DMS 273 (cell line): ENCODE data around the gene MIA3.
A peak's percentile ranks its signal among the peaks of the same experiment; 100 is the strongest.
"Not testable (repeated sequence)": the region's sequence is repeated elsewhere in the genome, so short reads cannot be mapped to it uniquely, and the experiment has no call there.

Experiments used
- DNase-seq: peaks from one replicate; lab custom pipeline; 2025; ENCODE audit not compliant: unreplicated experiment; lab: John Stamatoyannopoulos, UW

MIA3 gene

DNA sequence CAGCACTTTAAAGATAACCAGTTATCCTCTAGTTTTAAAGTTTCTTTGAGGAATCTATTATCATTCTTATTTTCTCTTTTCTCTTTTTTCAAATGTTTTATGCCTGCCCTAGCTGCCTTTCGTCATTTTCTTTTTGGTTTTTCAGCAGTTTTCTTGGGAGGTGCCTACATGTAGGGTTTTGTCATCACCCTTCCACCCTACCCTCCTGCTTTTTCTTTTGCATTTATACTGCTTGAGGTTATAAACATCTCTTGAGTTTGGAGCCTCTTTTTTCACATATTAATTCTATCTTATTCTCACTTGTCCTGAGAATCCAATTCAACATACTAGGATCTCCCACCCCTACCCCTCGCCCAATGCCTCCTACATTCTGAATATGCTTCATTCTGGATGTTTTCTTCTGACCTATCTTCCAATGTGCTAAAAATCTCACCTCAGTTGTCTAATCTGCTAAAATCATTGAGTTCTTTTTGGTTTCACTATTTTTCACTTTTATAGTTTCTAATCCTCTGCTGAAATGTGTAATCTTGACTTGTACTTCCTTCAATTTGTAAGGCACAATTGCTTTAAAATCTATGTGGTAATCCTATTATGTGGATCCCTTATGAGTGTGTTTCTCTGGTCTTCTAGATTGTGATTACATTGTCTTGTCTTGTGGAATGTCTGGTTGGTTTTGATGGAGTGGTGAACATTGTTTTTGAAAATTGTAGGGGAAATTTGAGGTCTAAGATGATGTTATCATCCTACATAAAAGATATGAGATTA, 38.7 kb downstream of the MIA3 start:
- no peak for DNase-seq

- DNase-seq, result no peak
These were observed 40.0 kb downstream of the MIA3 start for GRCh38 chr1:222657899-222658298.

DNA sequence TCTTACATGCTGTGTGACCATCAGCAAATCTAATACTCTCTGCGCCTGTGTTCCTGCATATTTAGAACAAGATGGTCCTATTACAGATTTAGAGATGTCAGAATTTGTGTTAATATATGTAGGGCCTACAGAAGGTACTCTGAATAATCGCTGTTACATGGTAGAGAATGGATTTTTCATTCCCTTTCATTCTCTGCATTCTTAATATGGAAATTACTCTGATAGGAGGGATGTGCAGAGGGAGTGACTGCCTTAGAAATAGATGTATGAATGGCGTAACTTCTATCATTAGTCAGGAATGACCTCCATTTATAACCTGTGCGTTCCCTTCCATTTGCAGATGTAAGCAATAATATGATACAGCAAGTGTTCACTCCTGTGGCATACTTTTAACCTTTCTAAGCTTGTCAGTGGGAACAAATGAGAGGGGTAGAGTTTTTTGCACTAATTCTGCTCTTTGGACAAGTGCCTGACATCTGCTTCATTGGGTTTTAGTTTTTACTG, 45.6 kb downstream of the MIA3 start:
- DNase-seq, result no peak

DNA sequence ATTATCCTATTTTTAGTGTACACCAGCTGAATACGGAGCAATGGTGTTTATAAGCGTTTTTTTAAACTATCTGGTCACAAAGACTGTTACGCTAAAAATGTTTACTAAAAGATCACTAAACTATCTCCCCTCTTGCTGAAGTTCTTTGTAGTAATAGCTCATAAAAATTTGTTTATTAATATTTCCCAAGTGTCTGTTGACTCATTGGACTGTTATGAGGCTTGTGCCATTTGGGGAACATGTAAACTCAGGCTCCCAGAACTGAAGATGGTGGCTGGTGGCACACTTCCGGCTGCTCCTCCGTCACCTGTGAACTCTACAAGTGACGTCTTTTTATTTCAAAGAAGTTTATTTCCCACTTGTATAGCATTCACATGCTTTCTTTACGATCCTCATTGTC, 48.1 kb downstream of the MIA3 start:
- DNase-seq, result no peak

DNA sequence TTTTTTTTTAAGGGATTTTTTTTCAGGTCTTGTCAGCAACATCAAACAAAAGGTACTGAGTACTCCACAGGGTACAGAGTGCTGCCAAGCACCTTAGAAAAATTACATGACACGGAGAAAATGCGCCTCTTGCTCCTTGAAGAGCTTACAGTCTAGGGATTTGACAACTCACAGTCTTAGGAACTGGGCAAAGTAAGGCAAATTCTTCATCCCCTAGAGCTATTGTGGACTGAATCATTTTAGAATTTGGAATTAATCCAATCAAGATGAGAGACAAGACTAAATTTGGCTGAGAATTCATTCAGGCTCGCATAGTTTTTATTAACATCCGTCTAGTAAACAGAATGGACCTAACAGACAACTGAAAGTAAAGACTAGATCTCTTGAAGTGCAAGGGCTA, 50.3 kb downstream of the MIA3 start:
- not testable (repeated sequence) for DNase-seq

GRCh38 chr1:222669107-222669506, 51.2 kb downstream of the MIA3 start:
- DNase-seq, result not testable (repeated sequence)

- DNase-seq, result no peak
These were observed 52.2 kb downstream of the MIA3 start for GRCh38 chr1:222670110-222670509.

DNA sequence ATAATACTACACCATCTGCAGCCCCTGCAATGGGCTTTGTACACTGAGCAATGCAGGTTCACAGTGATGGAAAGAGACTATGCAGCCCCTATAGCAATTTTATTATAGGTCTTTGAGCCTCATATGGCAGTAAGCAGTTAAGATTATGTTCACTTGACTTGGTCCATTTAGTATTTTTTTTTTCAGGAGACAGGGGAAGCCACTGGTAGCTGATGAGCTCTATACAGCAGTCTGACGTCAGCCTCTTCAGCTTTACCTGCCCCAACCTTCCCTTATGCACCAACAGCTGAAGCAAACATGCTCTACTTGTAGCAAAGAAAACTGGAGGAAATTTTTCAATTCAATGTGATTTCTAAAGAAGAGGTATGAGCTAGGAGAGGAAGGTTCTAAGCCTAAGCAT, 62.2 kb downstream of the MIA3 start:
- DNase-seq, result no peak

GRCh38 chr1:222691016-222691415, 73.1 kb downstream of the MIA3 start:
- no peak for DNase-seq

DNA sequence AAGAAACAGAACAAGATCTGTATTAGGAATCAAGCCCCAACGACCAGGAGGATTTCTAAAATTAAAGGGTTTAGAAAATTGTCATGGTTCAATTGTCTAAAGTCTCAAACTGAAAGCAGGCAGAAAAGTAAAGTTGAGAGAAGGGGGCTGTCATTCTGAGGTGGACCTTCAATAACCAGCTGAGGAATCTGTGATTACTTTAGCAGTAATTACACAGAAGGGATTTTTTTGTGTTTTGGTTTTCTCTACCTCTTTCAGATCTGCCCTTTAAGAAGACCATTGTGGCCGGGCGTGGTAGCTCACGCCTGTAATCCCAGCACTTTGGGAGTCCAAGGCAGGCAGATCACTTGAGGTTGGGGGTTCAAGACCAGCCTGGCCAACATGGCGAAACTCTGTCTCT, 77.0 kb downstream of the MIA3 start:
- no peak for DNase-seq

DNA sequence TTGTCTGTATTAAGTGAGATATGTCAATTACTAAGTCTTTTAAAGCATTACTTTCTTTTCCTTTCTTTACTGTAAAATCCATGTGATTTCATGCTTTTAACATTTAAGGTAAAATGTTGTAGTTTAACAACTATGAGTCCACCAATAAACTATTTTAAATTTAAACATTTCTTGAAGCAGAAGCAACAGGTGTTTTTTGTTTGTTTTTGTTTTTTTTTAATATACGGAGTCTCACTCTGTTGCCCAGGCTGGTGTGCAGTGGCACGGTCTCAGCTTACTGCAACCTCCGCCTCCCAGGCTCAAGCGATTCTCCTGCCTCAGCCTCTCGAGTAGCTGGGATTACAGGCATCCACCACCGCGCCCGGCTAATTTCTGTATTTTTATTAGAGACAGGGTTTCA, 78.8 kb downstream of the MIA3 start:
- no peak for DNase-seq

- no peak for DNase-seq
These were observed 79.3 kb downstream of the MIA3 start for GRCh38 chr1:222697203-222697602.

- no peak for DNase-seq
These were observed 79.9 kb downstream of the MIA3 start for GRCh38 chr1:222697826-222698225.

- no peak for DNase-seq
These were observed 84.3 kb downstream of the MIA3 start for GRCh38 chr1:222702210-222702609.

DNA sequence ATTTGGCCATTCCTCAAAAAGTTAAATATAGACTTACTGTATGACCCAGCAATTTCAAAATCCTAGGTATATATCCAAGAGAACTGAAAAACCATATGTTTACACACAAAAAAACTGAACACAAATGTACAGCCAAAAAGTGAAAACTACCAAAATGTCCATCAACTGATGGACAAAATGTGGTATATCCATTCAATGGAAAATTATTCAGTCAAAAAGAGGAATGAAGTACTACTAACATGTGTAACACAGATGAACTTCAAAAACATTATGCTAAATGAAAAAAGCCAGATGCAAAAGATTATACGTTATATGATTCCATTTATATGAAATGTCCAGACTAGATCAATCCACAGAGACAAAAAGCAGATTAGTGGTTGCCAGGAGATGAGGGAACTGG, 86.4 kb downstream of the MIA3 start:
- no peak for DNase-seq

DNA sequence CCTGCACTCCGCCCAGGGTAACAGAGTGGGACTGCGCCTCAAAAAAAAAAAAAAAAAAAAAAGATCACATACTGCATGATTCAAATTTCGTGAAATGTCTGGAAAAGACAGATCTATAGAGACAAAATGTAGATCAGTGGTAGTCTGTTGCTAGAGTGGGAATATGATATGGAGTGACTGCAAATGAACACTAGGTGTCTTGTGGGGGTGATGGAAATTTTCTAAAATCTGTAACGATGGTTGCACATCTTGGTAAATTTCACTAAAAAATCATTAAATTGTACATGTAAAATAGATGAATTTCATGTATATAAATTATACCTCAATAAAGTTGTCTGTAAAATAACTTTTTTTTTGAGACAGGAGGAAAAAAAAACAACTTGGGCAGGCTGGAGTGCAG, 88.9 kb downstream of the MIA3 start:
- no peak for DNase-seq

DNA sequence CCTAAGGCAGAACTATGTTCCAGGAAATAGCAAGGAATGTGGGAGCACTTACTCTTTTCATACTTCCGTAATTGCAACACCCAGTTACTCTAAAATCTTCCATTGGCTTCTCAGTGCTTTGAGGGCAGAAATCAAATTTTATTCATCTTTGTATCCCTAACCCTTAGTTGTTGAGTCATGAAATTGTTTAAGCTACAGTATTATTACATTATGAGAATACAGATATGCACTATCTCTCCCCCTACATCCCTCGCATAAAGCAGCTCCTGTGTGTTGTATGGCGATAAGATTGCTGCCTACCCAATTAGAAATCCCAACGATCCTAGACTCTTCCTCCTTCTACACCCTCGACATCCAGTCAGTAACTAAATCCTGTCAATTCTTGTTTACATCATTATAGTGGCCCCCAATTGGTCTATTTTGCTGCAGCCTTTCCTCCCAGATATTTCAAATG, 91.8 kb downstream of the MIA3 start:
- no peak for DNase-seq

GRCh38 chr1:222711319-222712252, 93.7 kb downstream of the MIA3 start:
- DNase-seq, result peak; percentile 76

- peak; percentile 94 for DNase-seq
These were observed 94.6 kb downstream of the MIA3 start, which contains the start of the genes AIDA and BROX for GRCh38 chr1:222712253-222713090. AIDA (minus strand) TSS chr1:222712491; CDS start chr1:222712317, 174 bp downstream. BROX (plus strand) TSS chr1:222712564; CDS start chr1:222715700, 3,136 bp downstream.

- DNase-seq, result peak; percentile 99
These were observed 95.4 kb downstream of the MIA3 start for GRCh38 chr1:222713091-222713961.
